Loucy (cell line): ENCODE measurements around the gene MRPL42.
"Not testable (repeated sequence)": the region's sequence is repeated elsewhere in the genome, so short reads cannot be mapped to it uniquely, and the experiment has no call there.

Experiments used
- H2AFZ ChIP-seq: fragments of 200-600 bp; sonication (generic); 2 replicates; pipeline ENCODE4 v1.6.0; 2016; ENCODE audit warnings: antibody characterized with exemption, mild to moderate bottlenecking, low read length, moderate library complexity
- H3F3A ChIP-seq: fragments of 200-600 bp; 2 replicates; pipeline ENCODE4 v1.6.0; 2016; ENCODE audit warnings: antibody characterized with exemption, low read depth, mild to moderate bottlenecking
- H3K27me3 ChIP-seq: fragments of 200-600 bp; sonication (generic); 2 replicates; pipeline ENCODE4 v1.6.1; 2014; ENCODE audit warnings: low read length, mild to moderate bottlenecking; ENCODE audit not compliant: insufficient read depth, poor library complexity, severe bottlenecking
- H3K36me3 ChIP-seq: fragments of 200-600 bp; sonication (generic); 2 replicates; pipeline ENCODE4 v1.6.1; 2016; ENCODE audit warnings: low read length; ENCODE audit not compliant: insufficient read depth
- H3K4me1 ChIP-seq: fragments of 200-600 bp; sonication (generic); 2 replicates; pipeline ENCODE4 v1.5.1; 2014; ENCODE audit warnings: low read length, mild to moderate bottlenecking; ENCODE audit not compliant: insufficient read depth, poor library complexity, severe bottlenecking
- H3K4me2 ChIP-seq: fragments of 200-600 bp; sonication (generic); 2 replicates; pipeline ENCODE4 v1.6.0; 2014; ENCODE audit warnings: antibody characterized with exemption, low read length, low read depth, mild to moderate bottlenecking; ENCODE audit not compliant: poor library complexity, severe bottlenecking
- H3K4me3 ChIP-seq: fragments of 200-600 bp; sonication (generic); 2 replicates; pipeline ENCODE4 v1.5.1; 2014; ENCODE audit warnings: low read length, mild to moderate bottlenecking, mixed read lengths; ENCODE audit not compliant: poor library complexity, severe bottlenecking
- H3K79me2 ChIP-seq: fragments of 200-600 bp; sonication (generic); 2 replicates; pipeline ENCODE4 v1.6.1; 2014; ENCODE audit warnings: low read length; ENCODE audit not compliant: insufficient read depth
- H3K9ac ChIP-seq: fragments of 200-600 bp; sonication (generic); 2 replicates; pipeline ENCODE4 v1.6.0; 2014; ENCODE audit warnings: mild to moderate bottlenecking, low read depth, low read length, moderate library complexity; ENCODE audit not compliant: poor library complexity, severe bottlenecking
- H3K9me2 ChIP-seq: fragments of 200-600 bp; sonication (generic); replicated peaks from 2 replicates; pipeline ENCODE4 v1.6.1; 2016; ENCODE audit warnings: low read depth, low read length, mixed read lengths
- H3K9me3 ChIP-seq: fragments of 200-600 bp; sonication (generic); 2 replicates; pipeline ENCODE4 v1.6.1; 2014; ENCODE audit warnings: mild to moderate bottlenecking, antibody characterized with exemption, low read length, low read depth; ENCODE audit not compliant: insufficient read depth
- H4K20me1 ChIP-seq: fragments of 200-600 bp; sonication (generic); 2 replicates; pipeline ENCODE4 v1.6.0; 2014; ENCODE audit warnings: antibody characterized with exemption, low read length, mild to moderate bottlenecking; ENCODE audit not compliant: insufficient read depth, poor library complexity, severe bottlenecking
- CTCF ChIP-seq: fragments of 200-600 bp; sonication (generic); conservative IDR thresholded peaks from 2 replicates; pipeline ENCODE4 v1.5.1; 2014; ENCODE audit warnings: mild to moderate bottlenecking, antibody characterized with exemption, low read length
- EZH2phosphoT487 ChIP-seq: fragments of 200-600 bp; IDR thresholded peaks from 2 replicates; pipeline ENCODE4 v1.6.1; 2018; ENCODE audit warnings: antibody characterized with exemption, mild to moderate bottlenecking, moderate library complexity, borderline replicate concordance

The MRPL42 gene

GRCh38 chr12:93494096-93494495 lies 26.8 kb downstream of the MRPL42 start:
- Histone ChIP-seq H3F3A (no peaks in the 10 kb centered on the region), H3K4me3 (no peak overlapping the region), H2AFZ (no peak overlapping the region), H3K79me2 (no peaks in the 10 kb centered on the region), H4K20me1 (peaks cover 6% of the 10 kb centered on the region), H3K9me2 (no peaks in the 10 kb centered on the region), H3K36me3 (peaks cover 60% of the 10 kb centered on the region), H3K27me3 (no peaks in the 10 kb centered on the region), H3K9me3 (no peaks in the 10 kb centered on the region), H3K4me2 (no peak overlapping the region), H3K4me1 (no peaks in the 10 kb centered on the region), H3K9ac (no peak overlapping the region)
- no peak for TF ChIP-seq EZH2phosphoT487
- TF ChIP-seq CTCF: no peak

GRCh38 chr12:93497456-93497855 lies 30.1 kb downstream of the MRPL42 start:
- Histone ChIP-seq H3K9ac (no peak overlapping the region), H3K9me2 (no peaks in the 10 kb centered on the region), H3K27me3 (no peaks in the 10 kb centered on the region), H3K4me1 (no peaks in the 10 kb centered on the region), H3K79me2 (no peaks in the 10 kb centered on the region), H2AFZ (no peak overlapping the region), H3K4me3 (no peak overlapping the region), H3F3A (no peaks in the 10 kb centered on the region), H3K36me3 (peaks cover 54% of the 10 kb centered on the region), H3K9me3 (no peaks in the 10 kb centered on the region), H3K4me2 (no peak overlapping the region), H4K20me1 (no peaks in the 10 kb centered on the region)
- TF ChIP-seq EZH2phosphoT487 (no peak), CTCF (no peak)

- H3K79me2 ChIP-seq, H2AFZ ChIP-seq, H3K9ac ChIP-seq, H3K27me3 ChIP-seq, H3K4me3 ChIP-seq, H4K20me1 ChIP-seq, H3K4me1 ChIP-seq, H3K9me2 ChIP-seq, H3K4me2 ChIP-seq, H3F3A ChIP-seq, H3K9me3 ChIP-seq: not testable (repeated sequence)
- H3K36me3 ChIP-seq: peaks cover 58% of the 10 kb centered on the region
Measured at GRCh38 chr12:93498813-93499212, 31.5 kb downstream of the MRPL42 start.

- Histone ChIP-seq H3K9me3 (no peaks in the 10 kb centered on the region), H3K79me2 (no peaks in the 10 kb centered on the region), H3K4me2 (no peak overlapping the region), H3K9ac (no peak overlapping the region), H2AFZ (no peak overlapping the region), H3K9me2 (no peaks in the 10 kb centered on the region), H3K4me3 (no peak overlapping the region), H3K36me3 (peaks cover 46% of the 10 kb centered on the region), H3K27me3 (no peaks in the 10 kb centered on the region), H4K20me1 (peaks cover 6% of the 10 kb centered on the region), H3F3A (no peaks in the 10 kb centered on the region), H3K4me1 (no peaks in the 10 kb centered on the region)
- TF ChIP-seq EZH2phosphoT487 (no peak), CTCF (no peak)
Measured at GRCh38 chr12:93500201-93500600, 32.9 kb downstream of the MRPL42 start.
